ENCODE data around the gene STARD13.
"Not testable (repeated sequence)": the region's sequence is repeated elsewhere in the genome, so short reads cannot be mapped to it uniquely, and the experiment has no call there.

The STARD13 gene

GRCh38 chr13:33176526-33176925 is 109.0 kb downstream of the STARD13 start:
- DNase-seq = no peak

- no peak for DNase-seq
These were observed 109.6 kb downstream of the STARD13 start for GRCh38 chr13:33175991-33176390.

- DNase-seq = peak; percentile 75
These were observed 110.6 kb downstream of the STARD13 start for GRCh38 chr13:33174931-33175330.

GRCh38 chr13:33174491-33174890 is 111.1 kb downstream of the STARD13 start:
- no peak for DNase-seq

- DNase-seq = peak; percentile 21
These were observed 112.6 kb downstream of the STARD13 start for GRCh38 chr13:33172911-33173310.

GRCh38 chr13:33172400-33172799 is 113.2 kb downstream of the STARD13 start:
- no peak for DNase-seq

- peak; percentile 90 for DNase-seq
These were observed 116.1 kb downstream of the STARD13 start for GRCh38 chr13:33169273-33169980.

- DNase-seq = no peak
These were observed 117.1 kb downstream of the STARD13 start for GRCh38 chr13:33168321-33168960.

GRCh38 chr13:33167491-33167890 is 118.1 kb downstream of the STARD13 start:
- no peak for DNase-seq

- no peak for DNase-seq
These were observed 119.8 kb downstream of the STARD13 start for GRCh38 chr13:33165787-33166186.

- no peak for DNase-seq
These were observed 121.2 kb downstream of the STARD13 start for GRCh38 chr13:33164331-33164730.

GRCh38 chr13:33162725-33163124 is 122.8 kb downstream of the STARD13 start:
- not testable (repeated sequence) for DNase-seq

- no peak for DNase-seq
These were observed 126.7 kb downstream of the STARD13 start for GRCh38 chr13:33158816-33159215.

- no peak for DNase-seq
These were observed 127.3 kb downstream of the STARD13 start for GRCh38 chr13:33158271-33158670.

- no peak for DNase-seq
These were observed 130.6 kb downstream of the STARD13 start for GRCh38 chr13:33154911-33155310.

GRCh38 chr13:33153421-33154404 is 131.8 kb downstream of the STARD13 start:
- DNase-seq = no peak

- DNase-seq = no peak
These were observed 133.2 kb downstream of the STARD13 start for GRCh38 chr13:33152389-33152788.

- DNase-seq = no peak
These were observed 134.9 kb downstream of the STARD13 start for GRCh38 chr13:33150662-33151061.

GRCh38 chr13:33150126-33150525 is 135.4 kb downstream of the STARD13 start:
- peak; percentile 33 for DNase-seq

- no peak for DNase-seq
These were observed 137.7 kb downstream of the STARD13 start for GRCh38 chr13:33147832-33148231.

GRCh38 chr13:33146843-33147611 is 138.5 kb downstream of the STARD13 start:
- DNase-seq = no peak

GRCh38 chr13:33145667-33146066 is 139.9 kb downstream of the STARD13 start:
- no peak for DNase-seq
